ENCODE measurements around the gene NSUN4.
"Not testable (repeated sequence)": the region's sequence is repeated elsewhere in the genome, so short reads cannot be mapped to it uniquely, and the experiment has no call there.

NSUN4 gene

DNA sequence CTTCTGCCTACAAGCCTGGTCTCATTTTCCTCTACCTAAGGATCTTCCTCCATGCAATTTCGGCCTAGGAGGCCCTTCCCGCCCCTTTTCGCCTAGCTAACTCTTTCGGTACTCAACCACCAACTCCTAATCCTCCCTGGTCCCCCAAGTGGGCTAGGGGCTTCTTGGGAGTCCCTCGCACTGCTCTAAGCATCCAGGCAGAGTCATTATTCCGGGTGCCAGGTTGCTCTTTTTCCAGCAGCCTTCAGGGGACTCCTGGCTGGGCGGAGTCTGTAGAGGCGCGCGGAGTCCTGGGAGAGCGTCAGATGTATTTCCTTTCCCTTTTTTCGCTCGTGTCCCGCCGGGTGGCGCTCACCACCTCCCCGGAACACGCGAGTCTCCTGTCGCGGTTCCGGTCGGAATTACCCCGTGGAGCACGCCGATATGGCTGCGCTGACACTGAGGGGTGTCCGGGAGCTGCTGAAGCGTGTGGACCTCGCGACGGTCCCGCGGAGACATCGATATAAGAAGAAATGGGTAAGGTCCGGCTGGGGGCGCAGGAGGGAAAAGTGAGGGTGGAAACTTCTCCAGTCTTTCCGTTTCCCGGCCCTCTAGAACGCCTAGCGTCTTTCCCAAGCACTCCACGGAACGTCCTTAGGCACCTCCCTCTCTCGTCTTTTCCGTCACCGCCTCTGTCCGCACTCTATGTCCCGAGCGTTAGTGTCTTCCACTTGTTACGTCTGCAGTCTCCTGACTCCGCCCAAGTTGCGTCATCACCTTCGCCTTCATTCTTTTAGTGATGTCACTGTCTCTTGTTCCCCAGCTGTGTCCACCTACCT lies at the start of gene NSUN4:
TSS of gene NSUN4 (plus strand) at position 404 of the 818 bp plus-strand sequence. CDS start at position 424, 20 bp downstream.
- DNase-seq, result peak; percentile 96

DNA sequence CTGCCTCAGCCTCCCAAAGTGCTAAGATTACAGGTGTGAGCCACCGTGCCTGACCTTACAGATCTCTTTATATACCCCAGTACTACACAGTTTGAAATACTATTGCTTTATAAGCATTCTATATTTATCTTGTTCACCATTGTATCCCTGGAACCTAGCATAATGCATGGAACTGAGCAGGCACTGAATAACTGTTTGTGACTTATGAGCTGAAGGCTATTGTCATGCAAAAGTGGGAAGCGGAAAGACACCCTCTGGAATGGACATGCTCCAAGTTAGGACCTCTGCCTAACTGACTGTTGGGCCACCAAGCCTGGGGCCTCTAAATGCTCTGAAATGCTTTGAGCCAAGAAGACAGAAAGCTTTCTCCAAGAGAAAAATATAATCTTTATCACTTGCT lies 45.3 kb upstream of the NSUN4 start:
- no peak for DNase-seq

DNA sequence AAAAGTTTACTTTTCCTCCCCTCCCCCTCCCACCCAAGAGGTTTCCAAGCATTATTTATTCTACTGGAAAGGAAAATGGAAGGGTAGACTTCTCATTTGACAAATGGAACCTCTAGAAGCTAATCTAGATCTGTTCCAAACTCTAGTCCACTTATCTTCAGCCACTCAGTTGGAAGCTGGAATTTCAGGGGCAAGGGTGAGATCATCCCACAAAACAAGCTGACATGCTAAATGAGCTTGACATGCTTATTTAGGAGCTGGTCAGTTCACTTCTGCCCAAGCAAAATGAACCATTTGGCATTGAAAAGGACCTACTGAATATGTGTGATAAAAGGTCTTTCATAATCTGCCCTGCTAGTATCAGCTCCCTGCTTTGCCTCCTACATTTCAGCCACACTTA lies 42.2 kb upstream of the NSUN4 start:
- DNase-seq, result no peak

DNA sequence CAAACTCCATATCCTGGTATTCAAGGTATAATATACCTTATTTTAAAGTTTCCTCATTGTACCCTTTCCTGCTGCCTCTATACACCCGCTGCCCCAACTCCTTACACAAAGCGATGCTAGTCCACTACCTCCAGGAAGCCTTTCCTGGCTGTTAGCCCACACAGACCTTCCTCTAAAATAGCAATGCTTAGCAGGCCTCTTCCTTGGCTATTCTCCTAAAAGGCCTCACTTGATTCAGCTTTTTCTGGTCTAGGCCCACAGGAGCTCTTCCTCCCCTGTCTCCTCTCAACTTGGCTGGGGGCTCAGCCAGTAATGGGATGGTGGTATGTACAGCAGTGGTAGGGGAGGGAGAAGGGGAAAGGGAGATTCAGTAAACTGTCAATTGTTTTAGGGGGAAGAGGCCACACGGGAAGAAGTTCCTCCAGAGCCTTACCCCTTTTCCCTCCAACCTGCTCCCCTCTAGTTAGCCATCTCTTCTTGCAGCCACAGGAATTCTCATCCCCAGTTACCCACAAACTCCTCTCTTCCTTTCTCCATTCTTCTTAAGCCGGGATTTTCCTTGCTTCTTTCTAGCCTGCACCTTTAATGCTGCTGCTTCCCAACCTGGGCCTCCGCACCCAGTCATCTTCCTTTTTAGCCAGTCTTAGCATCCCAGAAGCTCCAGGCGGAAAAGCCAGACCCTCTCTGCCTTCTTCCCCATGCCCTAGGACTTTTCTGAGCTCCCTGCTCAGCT lies 39.8 kb upstream of the NSUN4 start:
- DNase-seq, result no peak

DNA sequence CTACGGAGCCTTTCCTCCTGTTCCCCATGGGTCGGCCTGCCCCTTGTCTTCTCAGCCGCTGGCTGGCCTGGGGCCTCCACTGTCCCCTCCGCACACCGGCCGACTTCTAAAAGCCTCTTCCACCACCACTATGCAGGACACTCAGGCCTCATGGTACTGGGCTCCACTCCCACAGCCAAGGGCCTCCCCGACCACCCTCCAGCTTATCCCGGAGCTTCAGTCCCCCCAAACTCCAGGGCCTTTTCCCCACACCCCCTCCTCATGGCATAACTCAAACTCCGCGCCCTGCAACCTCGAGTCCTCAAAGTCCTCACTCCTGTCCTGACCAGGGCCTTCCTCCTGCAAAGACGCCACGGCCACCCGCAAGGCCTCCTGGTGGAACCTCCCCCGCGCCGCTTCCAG lies 39.2 kb upstream of the NSUN4 start:
- no peak for DNase-seq

DNA sequence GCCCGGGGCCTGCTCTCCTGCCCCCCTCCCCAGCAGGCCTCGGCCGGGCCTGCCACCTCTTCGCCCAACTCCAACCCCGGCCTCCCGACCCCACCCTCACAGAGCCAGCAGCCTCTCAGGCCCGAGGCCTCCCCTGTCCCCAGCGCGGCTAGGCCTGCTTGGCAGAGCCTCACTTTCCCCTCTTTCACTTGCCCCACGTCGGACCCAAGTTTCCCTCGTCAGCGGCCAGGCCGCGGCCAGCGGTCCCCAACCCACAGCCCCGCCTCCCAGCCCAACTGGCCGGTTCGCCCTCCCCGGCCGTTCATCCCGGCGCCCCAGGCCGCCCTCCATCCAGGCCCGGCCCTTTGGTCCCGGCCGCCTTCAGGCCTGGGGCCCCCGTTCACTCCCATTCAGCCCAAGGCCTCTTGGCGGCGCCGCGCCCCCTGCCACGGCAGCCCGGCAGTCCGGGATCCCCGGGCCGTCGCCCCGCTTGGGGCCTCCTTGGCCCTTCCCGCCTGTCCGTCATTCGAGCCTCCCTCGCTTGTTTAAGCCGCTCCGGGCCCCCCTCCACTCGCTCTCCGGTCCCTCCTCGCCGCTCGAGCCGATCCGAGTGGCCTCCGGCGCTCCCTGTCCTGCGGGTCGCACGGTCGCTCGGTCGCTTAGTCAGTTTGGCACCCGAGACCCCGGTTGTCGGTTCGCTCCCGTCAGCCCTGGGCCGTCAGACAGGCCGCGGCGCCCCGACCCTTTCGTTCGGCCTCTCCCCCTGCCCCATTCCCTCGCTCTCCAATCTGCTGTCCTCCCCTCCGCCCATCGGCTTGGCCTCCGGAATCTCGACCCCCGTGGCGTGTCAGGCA lies 38.6 kb upstream of the NSUN4 start:
- DNase-seq, result peak; percentile 66

DNA sequence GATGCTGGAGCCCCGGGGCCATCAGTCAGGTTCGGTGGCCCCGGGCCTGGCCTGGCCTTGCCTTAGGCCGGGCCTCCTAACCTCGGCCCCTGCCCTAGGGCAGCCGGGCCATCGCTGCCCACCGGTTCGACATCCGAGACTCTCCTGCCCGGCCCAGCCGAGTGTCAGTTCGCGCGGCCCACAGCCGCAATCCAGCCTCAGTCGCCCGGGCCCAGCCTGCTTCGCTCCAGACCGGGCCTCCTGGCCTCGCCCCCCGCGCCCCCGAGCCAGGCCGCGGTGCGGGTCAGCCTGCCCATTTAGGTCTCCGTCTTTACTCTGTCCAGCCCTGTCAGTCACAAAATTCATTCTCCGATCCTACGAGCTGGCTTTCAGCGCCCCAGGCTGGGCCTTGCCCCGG lies 38.0 kb upstream of the NSUN4 start:
- peak; percentile 30 for DNase-seq

DNA sequence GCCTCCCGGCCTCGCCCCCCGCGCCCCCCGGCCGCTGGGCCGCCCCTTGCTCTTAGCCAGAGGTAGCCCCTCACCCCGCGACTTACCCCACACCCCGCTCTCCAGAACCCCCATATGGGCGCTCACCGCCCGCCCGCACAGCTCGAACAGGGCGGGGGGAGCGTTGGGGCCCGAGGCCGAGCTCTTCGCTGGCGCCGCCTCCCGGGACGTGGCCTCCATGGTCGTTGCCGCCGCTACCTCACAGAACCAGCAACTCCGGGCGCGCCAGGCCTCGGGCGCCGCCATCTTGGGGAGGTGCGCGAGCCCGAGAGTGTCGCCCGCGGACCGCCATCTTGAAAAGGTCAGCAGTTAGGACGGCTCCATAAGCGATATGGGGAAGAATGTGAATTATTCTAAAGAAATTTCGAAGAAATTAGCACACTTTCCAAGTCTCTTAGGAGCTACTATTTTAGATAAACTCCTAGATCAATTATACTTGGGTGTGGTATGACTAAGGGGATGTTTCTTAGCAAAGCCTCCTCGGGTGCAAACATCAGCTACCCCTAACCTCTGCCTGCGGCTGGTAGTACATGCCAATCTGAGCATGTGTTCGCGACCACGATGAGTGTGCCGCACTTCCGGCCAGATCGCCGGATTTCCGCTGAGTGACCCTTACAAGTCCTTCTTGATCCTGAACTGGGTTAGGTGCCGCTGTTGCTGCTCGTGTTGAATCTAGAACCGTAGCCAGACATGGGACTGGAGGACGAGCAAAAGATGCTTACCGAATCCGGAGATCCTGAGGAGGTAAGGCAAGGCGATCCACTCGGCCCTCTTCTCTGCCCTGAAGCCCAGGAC lies 37.4 kb upstream of the NSUN4 start, which contains the start of the genes LRRC41 and UQCRH:
TSS of gene LRRC41 (minus strand) at position 579 of the 834 bp plus-strand sequence. CDS start at position 285, 294 bp downstream.
TSS of gene UQCRH (plus strand) at position 661 of the 834 bp plus-strand sequence. CDS start at position 730, 69 bp downstream.
- peak; percentile 97 for DNase-seq

DNA sequence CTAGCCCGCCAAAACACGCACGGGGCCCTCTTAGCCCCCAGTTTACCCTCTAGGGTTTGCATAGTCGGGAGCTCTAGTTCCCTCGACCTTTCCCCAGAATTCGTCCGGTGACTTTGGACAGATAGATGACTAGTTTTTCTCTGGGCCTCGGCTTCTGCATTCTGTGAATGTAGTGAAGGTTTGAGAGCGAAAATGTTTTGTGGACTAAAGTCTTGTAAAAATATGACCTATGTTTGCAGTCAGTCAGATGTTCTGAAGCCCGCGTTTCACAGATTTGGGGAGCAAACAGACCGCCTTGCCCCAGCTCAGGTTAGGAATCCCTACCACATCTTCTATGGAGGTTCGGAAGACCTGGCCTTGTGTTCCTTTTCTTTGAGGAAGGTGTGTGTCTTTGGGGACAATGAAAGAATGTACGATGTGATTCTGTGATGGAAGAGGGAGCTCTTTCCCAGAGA lies 36.7 kb upstream of the NSUN4 start:
- peak; percentile 17 for DNase-seq

DNA sequence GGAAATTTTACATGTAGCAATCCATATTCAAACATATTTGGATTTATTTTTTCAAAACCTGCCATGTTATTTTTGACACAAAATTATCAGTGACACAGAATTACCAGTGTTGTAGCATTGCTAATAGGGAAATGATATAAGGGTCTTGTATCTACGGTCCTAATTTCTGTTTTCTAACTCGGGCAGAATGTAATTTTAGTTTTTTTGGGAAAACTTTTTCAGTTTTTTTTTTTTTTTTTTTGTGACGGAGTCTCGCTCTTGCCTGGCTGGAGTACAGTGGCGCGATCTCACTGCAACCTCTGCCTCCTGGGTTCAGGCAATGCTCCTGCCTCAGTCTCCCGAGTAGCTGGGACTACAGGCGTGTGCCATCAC lies 34.5 kb upstream of the NSUN4 start:
- DNase-seq, result no peak

DNA sequence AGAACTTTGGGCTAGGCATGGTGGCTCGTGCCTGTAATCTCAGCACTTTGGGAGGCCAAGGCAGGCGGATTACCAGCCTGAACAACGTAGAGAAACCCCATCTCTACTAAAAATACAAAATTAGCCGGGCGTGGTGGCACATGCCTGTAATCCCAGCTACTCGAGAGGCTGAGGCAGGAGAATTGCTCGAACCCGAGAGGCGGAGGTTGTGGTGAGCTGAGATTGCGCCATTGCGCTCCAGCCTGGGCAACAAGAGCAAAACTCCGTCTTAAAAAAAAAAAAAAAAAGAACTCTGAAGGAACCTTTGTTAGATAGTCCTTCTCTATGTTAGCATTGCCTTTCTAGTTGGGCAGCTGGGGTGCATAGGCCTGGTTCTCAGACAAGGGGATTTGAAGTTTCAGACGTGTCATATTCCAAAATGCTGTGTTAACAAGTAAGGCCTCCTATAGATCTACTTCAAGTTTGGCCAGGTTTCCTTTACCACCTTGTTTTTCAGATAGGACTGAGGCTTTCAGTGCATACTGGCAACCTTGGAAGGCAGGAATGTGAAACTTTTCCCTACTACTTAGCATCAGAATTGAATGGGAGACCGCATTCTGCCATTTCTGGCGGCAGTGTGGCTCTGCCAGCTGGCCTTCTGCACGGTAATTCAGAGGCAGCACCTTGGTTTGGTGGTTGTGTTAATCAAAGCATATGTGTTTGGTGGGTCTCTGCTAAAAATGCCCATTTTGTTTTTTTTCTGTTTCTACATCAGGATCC lies 31.0 kb upstream of the NSUN4 start:
- DNase-seq, result no peak

DNA sequence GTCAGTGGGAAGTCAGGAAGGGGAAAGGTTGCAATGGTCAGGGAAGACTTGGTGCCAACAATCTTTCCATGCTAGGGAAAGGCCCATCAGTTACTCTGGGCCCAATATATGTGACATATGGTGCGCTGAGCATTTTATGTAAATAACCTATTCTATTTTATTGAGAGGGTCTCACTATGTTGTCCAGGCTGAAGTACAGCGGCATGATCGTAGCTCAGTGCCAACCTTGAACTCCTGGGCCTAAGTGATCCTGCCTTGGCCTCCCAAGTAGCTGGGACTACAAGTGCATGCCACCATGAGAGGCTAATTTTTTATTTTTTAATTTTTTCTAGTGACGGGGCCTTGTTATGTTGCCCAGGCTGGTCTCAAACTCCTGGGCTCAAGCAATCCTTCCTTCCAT lies 30.3 kb upstream of the NSUN4 start:
- no peak for DNase-seq

DNA sequence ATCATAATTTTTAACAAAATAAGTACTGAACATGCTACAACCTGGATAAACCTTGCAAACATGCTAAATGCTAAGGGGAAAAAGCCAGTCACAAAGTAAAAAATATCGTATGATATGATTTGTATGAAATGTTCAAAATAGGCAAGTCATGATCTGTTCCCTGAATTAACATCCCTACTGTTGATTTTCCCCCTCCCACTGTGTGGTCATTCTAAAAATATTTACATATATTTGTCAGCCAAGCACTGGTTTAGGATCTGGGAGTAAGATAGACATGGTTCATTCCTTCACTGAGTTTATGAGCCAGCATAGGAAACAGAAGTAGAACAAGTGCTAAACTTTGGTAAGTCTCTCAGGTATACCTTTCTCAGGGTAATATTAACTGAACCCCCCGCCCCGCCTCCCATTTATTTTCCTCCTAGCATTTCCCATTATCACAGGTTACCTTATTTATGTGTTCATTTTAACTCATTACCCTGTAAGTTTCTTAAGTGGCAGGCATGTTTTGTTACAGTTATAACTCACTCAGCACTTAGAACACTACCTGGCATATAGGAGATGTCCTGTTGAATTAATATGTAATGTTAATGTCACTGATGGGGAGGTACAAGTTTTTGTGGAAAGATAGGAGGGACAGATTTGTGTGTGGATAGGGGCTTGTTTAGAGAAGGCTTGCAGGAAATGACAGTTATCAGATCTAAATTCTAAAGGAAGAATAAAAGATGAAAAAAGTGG lies 24.8 kb upstream of the NSUN4 start:
- DNase-seq, result no peak

DNA sequence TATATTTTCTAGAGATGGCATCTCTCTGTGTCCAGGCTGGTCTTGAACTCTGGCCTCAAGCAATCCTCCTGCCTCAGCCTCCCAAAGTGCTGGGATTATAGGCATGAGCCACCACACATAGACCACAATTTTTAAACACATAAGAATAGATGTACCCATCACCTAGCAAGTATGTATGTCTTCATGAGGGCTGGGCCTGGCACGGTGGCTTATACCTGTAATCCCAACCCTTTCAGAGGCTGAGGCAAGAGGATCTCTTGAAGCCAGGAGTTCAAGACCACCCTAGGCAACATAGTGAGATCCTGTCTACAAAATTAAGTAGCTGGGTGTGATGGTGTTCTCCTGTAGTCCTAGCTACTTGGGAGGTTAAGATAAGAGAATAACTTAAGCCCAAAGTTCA lies 23.3 kb upstream of the NSUN4 start:
- no peak for DNase-seq

DNA sequence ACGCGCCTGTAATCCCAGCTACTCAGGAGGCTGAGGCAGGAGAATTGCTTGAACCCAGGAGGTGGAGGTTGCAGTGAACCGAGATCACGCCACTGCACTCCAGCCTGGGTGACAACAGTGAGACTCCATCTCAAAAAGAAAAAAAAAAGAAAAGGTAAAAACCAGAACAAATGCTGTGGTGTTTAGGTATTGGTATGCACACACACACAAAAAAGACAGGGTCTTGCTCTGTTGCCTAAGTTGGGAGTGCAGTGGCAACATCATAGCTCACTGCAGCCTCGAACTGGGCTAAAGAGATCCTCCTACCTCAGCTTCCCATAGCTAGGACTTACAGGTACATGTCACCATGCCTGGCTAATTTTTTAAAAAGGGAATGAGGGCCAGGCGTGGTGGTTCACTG lies 21.3 kb upstream of the NSUN4 start:
- DNase-seq, result not testable (repeated sequence)

DNA sequence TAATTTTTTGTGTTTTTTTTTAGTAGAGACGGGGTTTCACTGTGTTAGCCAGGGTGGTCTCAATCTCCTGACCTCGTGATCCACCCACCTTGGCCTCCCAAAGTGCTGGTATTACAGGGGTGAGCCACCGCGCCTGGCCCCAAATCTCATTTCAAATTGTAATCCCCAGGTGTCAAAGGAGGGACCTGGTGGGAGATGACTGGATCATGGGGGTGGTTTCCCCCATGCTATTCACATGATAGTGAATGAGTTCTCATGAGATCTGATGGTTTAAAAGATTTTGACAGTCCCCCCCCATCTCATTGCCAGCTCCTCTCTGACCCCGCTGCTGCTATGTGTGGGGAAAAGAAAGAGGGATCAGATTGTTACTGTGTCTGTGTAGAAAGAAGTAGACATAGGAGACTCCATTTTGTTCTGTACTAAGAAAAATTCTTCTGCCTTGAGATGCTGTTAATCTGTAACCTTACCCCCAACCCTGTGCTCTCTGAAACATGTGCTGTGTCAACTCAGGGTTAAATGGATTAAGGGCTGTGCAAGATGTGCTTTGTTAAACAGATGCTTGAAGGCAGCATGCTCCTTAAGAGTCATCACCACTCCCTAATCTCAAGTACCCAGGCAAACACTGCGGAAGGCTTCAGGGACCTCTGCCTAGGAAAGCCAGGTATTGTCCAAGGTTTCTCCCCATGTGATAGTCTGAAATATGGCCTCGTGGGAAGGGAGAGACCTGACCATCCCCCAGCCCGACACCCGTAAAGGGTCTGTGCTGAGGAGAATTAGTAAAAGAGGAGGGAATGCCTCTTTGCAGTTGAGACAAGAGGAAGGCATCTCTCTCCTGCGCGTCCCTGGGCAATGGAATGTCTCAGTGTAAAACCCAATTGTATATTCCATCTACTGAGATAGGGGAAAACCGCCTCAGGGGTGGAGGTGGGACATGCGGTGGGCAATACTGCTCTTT lies 20.4 kb upstream of the NSUN4 start:
- not testable (repeated sequence) for DNase-seq

DNA sequence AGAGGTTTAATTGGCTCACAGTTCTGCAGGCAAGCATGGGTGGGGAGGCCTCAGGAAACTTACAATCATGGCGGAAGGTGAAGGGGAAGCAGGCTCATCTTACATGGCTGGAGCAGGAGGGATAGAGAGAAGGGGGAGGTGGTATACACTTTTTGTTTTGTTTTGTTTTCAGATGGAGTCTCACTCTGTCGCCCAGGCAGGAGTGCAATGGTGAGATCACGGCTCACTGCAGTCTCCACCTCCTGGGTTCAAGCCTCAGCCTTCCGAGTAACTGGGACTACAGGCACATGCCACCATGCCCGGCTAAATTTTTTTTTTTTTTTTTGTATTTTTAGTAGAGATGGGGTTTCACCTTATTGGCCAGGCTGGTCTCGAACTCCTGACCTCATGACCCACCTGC lies 18.4 kb upstream of the NSUN4 start:
- DNase-seq, result not testable (repeated sequence)

DNA sequence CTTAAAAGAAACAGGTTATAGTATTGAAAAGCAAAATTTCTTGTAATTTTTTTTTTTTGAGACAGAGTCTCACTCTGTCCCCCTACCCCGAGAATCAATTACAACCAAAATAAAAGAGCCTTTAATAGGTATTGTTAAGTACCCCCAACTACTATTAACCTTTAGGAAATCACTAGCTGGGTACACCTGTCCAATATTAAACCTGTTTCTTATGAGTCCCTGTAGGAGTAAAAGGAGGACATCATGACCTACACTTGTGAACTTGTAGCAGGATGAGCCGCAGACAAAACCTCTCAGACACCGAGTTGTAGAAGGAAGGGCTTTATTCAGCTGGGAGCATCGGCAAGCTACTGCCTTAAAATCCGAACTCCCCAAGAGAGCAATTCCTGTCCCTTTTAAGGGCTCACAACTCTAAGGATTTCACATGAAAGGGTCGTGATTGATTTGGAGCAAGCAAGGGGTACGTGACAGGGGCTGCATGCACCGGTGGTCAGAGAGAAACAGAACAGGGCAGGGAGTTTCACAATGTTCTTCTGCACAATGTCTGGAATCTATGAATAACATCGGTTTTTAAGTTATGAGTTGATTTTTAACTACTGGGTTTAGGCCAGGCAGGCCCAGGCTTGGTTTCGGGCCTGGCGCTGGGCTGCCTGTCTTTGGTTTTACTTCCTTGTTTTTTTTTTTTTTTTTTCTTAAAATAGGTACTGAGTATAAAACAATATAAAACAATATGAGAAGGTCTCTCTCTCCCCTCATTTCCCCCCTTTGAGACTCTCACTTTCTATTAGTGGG lies 15.1 kb upstream of the NSUN4 start:
- DNase-seq, result not testable (repeated sequence)
